Measurements from ENCODE around the gene TSKS.

DNA sequence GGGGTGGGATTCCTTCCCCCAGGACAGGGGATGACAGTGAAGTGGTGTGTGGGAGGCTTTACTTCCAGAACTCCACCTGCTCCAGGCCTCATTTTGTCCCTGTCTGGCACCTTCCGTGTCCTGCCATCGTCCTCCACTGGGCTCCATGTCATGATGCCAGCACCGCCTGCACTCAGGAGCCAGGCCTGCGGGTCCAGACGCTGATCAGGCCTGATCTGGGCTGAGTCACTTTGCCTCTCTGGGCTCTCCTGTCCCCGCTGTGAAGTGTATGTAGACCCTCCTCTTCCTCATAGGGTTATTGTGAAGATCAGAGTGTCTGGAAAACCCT lies 40.4 kb upstream of the TSKS start:
- TF ChIP-seq TAF1 (IDR thresholded peaks at IDR 0.05; ENCODE audit: borderline replicate concordance, low read depth, low read length): no peak
- no peak for TF ChIP-seq POLR2A (IDR thresholded peaks at IDR 0.05; ENCODE audit: low read depth, low read length)
- no peak for TF ChIP-seq POLR2AphosphoS5 (IDR thresholded peaks at IDR 0.05; ENCODE audit: low read depth, low read length)

Data from GM12892 (cell line).